GM18867 (cell line): ENCODE results near the gene PACRG.

ENCODE experiments used
- ATAC-seq: cut with Tn5 transposase; IDR thresholded peaks from one replicate; pipeline ENCODE4 v1.9.1; 2021; ENCODE audit warnings: mild to moderate bottlenecking, moderate library complexity; ENCODE audit not compliant: unreplicated experiment

PACRG gene

DNA sequence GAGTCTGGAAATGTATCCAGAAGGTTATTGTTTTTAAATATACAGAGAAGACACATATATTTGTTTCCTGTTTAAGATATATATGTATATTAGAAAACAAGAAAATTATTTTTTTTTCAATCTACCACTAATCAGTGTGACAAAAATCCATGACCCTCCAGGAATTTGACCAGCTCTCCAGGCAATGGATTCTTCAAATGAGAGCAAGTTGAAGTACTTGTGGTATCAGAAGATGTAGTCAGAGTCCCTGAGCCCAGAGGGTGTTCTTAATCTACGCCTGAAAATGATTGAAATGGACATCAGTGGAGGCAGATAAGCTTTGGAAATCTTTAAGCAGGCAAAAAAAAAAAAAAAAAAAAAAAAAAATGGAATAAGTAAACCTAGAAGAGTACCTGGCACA lies 500.3 kb downstream of the PACRG start:
- ATAC-seq = no peak

DNA sequence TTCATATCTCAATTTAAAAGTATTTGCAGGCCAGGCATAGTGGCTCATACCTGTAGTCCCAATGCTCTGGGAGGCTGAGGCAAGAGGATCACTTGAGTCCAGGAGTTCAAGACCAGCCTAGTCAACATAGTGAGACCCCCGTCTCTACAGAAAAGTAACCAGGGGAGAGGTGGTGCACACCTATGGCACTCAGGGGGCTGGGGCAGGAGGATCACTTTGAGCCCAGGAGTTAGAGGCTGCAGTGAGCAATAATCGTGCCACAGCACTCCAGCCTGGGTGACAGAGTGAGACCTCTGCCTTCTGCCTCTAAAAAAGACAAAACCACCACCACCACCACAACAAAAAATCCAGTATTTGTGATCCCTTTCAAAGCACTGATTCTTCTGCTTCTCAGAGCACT lies 501.3 kb downstream of the PACRG start:
- ATAC-seq = no peak

- no peak for ATAC-seq
Measured at GRCh38 chr6:163230901-163231300, 503.1 kb downstream of the PACRG start.

DNA sequence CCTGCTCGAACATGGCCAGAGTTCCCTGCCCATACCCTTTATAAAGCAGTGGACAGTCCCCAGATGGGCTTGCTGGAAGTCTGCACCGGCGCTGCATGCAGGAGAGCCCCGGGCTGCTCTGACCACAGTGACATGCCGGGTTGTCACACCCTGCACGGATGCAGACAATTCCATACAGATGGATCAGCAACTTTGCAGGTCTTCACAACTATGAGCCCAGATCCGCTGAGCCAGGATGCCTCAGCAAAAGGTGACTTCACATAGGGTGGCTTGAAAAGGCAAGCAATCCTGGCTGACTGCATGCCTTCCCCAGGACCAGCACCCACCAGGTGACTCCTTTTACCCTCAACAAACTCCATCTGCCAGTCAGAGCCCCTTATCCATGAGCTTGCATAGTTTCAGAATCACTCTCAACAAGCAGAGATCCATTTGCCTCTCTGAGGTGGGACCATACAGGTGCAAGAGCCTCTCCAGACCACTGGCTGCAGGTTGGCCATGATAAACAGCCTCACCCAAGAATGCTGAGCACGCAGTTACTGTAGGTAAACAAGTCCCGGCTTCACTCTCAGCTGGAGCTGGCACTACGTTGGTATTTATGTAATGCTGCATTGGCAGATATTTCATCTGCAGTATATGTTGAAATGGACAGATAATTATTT lies 503.7 kb downstream of the PACRG start:
- ATAC-seq = no peak

GRCh38 chr6:163232015-163232523 lies 504.3 kb downstream of the PACRG start:
- ATAC-seq = no peak

DNA sequence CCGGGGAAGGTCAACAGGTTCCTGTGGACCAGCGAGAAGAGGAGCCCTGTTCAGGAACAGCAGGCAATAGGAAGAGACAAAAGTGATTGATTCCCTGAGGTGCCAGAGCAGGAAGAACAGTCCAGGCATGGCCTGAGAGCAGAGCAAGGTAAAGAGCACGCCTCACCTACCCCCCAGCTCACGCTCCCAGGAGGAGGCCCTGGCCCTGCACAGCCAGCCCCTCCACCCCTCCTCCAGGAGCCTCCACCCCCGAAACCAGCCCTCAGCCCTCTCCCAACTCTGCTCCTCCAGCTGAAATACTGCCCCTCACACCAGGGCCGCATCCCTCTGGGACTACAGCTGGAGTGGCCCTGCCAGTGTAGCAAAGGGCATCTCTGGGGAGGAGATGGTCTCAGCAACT lies 504.9 kb downstream of the PACRG start:
- ATAC-seq = no peak

GRCh38 chr6:163237110-163237509 lies 509.3 kb downstream of the PACRG start:
- no peak for ATAC-seq

- ATAC-seq = no peak
Measured at GRCh38 chr6:163239572-163240340, 512.0 kb downstream of the PACRG start.

GRCh38 chr6:163240556-163240955 lies 512.8 kb downstream of the PACRG start:
- ATAC-seq = no peak

DNA sequence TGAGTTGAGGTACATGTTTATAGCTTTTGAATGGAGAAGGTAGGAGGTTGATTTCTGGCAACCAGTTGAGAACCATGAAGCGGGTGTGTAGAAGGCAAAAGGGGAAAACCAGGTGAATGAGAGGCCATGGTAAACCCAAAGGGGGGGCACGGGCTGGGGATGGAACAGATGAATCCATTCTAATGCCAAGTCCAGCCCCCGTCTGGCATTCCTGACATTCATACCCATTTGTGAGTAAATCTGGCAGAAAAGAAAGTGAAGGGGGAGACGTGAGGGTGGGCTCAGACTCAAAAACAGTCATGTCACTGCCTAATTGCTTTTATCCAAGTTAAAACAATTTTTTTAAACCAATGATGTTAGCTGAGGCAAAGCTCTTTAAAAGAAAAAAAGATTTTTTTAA lies 513.9 kb downstream of the PACRG start:
- ATAC-seq = no peak

GRCh38 chr6:163243083-163243482 lies 515.3 kb downstream of the PACRG start:
- no peak for ATAC-seq

DNA sequence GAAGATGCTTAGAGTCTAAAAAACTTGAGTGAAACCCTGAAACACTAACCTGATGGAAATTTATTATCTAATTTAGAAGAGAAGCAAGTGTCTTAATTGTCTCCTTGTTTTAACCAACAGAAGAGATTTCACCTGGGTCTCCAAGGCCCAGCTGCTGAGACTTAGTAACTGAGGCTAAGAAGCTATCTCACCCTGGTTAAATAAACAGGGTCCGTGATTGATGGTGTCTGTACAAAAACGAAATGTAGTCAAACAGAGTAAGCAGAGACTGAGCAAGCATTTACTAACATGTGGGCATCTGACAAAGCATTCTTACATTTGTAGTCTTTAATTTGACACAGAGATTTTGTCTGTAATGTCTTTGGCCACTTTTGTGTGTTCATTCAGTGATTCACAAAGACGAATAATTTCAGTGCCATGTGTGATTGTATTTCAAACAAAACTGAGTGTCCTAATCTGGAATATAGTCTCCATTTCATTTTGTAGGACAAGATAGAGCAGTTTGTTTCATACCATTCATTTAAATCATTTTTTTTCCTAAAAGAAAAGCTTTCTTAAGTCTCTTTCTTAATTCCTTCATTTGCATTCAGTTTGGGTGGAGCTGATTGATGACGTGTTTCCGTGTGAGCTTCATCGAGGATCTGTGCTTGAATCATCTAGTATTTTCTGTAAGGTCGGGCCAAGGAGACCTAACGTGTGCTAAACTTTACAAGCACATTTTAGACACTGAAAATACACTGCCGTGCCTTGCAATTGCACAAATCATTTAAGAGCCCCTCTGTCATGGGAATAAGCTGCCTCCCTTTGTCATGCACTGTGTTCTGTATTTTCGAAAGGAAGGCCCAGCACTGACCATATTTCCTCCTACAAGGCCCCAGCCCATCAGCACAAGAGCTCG lies 516.2 kb downstream of the PACRG start:
- no peak for ATAC-seq

DNA sequence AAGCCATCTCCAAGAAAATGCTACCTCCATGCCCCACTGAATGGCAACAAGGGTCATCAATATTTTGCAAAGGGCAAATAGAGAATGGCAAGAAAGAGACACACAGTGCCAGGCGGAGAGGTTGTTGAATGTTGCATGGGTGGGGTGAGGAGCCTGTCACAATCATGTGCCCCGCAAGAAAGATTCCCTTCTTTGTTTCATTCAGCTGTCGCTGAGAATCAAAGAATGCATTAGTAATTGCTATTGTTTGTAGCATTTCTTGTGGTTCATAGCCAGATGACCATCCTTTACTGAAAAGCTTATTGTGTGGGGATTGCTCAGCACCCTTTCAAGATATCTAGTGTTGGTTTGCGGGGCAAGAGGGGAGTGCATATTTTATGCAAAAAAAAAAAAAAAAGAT lies 520.3 kb downstream of the PACRG start:
- ATAC-seq = no peak

- ATAC-seq = no peak
Measured at GRCh38 chr6:163249651-163250101, 521.9 kb downstream of the PACRG start.

DNA sequence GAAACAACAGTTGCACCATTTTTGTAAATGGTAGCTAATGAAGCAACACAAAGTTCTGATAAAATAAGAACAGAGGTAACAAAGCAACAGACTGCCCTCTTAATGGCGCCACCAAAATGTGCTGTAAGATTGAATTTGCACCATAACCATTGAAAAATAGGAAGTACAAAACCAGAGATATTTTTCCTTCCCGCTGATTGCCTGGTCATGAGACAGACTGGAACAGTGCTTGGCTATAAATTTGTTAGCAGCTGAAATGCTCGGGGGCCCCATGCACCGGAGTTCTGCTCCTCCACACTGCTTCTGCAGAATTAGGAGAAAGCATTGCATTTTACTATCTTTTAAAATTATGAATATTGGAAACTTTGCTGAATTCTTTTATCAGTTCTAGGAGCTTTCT lies 522.3 kb downstream of the PACRG start:
- ATAC-seq = no peak

DNA sequence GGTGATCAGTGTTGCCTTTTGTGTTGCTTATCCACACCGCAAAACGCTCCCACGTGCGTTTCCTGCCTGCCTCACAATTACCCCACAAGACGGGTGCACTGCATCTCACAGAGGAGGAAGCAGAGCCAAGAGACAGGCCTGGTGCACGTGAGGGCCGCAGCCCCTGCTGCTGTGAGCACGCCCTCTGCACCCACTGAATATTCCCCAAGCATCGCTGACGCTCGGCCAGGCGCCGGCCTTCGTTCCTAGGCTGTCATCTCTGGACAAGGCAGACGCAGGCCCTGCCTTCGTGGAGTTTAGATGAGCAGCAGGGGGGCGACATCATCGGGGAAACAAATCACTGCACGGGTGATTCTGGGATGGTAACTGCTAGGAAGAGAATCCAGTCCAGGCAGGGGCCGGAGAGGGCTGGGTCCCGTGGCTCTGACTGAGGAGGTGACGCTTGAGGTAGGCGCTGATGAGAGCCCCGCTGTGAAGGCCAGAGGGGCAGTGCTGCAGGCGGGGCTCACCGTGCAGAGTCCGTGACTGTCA lies 524.4 kb downstream of the PACRG start:
- no peak for ATAC-seq

GRCh38 chr6:163253556-163254213 lies 525.9 kb downstream of the PACRG start:
- no peak for ATAC-seq

- ATAC-seq = no peak
Measured at GRCh38 chr6:163254341-163254835, 526.6 kb downstream of the PACRG start.

- ATAC-seq = no peak
Measured at GRCh38 chr6:163255265-163255664, 527.5 kb downstream of the PACRG start.

- no peak for ATAC-seq
Measured at GRCh38 chr6:163259689-163260088, 531.9 kb downstream of the PACRG start.
